NCI-H1105 treated with DMSO at 0.1 percent for 48 hours (cell line): ENCODE results near the gene CXCL8.
A peak's percentile ranks its signal among the peaks of the same experiment; 100 is the strongest.
"Not testable (repeated sequence)": the region's sequence is repeated elsewhere in the genome, so short reads cannot be mapped to it uniquely, and the experiment has no call there.

ENCODE experiments used
- DNase-seq: peaks from one replicate; lab custom pipeline; 2025; lab: John Stamatoyannopoulos, UW

Gene CXCL8

GRCh38 chr4:73743795-73744194 is 3.4 kb downstream of the CXCL8 start:
- DNase-seq = no peak

DNA sequence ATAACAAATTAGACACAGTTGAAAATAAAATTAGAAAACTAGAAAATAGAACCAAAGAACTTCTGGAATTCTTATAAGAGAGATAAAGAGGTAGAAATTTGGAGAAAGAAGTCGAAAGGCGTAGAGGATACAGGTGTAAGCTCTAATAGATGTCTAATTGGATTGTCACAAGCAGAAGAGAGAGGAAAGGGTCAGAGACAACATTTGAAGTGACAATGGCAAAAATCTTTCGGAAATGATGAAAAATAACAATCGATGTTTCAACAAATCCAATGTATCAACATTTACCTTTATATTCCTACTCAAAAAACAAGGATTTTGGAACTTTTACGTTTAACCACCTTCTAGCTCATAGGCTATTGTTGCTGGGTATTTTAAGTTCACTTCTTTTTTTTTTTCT is 3.8 kb downstream of the CXCL8 start:
- no peak for DNase-seq

- DNase-seq = no peak
These were observed 10.4 kb downstream of the CXCL8 start for GRCh38 chr4:73750730-73751129.

DNA sequence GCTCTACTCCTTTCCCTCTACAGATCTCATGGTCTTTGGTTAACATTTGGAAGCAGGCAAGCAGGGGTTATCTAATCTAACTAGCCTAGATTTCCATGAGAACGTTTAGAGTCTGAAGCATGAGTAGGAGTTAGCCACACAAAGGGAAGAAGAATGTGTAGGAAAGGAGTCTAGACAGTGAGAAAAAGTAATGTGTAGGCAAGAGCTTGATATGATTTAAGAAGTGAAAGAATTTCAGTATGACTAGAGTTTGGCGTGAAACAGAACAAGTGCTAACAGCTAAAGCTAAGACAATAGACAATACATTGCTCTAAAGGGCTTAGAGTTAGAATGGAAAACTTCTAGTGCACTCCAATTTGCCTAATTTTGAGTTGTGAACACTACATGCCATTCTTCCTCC is 10.8 kb downstream of the CXCL8 start:
- no peak for DNase-seq

DNA sequence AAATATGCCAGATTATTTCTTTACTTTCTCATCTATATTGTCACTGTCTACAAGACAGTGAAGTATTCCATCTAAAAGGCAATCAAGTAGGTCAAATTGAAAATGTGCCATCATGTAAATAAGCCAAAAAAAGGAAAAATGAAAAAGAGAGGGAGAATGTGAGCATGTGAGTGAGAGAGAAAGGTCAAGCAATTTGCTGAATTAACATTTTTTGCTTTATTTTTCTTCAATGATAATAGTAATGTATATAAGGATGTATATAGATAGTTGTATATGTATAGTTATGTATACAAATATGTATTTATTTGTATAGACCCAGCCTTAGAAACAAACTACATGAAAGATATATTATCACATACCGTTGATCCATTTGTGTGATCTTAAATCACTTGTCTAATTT is 11.5 kb downstream of the CXCL8 start:
- no peak for DNase-seq

GRCh38 chr4:73752424-73752823 is 12.1 kb downstream of the CXCL8 start:
- no peak for DNase-seq

DNA sequence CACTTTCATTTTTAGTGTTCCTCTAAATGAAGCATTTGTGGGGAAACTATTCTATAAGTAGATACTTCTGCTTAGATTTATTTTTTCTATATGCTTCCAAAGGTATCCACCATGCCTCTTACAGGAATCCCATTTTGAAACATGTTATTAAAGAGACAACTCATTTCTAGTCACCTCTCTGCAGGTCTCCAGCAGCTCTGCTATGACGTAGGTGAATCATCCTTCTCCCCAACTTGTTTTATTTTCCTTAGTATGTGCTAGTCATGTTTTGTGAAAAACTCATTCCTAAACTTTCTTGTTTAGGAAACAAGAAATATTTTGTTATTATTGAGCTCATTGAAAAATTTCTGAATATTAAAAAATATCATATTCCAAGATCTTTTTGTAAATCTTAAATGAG is 12.8 kb downstream of the CXCL8 start:
- DNase-seq = no peak

DNA sequence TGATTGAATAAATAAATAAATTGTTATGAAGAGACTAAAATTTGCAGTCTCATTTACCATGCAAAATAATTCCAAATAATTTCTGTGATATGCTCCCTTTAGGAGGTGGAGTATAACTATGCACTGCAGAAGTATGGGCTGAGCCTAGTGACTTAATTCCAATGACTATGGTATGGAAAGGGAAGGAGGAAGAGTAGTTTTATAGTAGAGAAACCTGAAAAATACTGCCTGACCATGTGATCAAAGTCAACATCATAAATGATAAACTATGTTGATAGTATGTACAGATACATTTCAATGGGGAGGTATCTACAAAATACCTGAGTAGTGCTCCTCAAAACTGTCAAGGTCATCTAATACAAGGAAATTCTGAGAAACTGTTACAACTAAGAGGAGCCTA is 14.6 kb downstream of the CXCL8 start:
- no peak for DNase-seq

- no peak for DNase-seq
These were observed 19.0 kb downstream of the CXCL8 start for GRCh38 chr4:73759357-73759756.

GRCh38 chr4:73761856-73762255 is 21.5 kb downstream of the CXCL8 start:
- no peak for DNase-seq

GRCh38 chr4:73762409-73762808 is 22.0 kb downstream of the CXCL8 start:
- DNase-seq = no peak

DNA sequence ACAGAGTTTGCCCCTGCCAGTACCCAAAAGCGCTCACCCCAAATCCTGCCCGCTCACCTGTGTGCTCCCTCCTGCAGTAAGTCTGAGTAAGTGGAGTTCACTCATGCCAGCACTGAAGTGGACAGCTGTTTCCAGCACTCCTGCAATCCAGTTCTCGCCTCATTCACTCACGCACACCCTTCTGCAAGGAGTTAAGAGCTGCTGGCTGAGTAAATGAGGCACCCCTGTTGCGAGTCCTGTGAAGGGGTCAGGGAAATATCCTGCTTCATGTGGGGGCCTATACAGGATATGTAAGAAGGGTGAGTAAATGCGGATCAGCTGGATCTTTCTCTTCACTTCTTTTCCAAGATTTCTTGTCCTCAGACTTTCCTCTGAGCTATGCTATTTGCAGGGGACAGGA is 23.5 kb downstream of the CXCL8 start:
- no peak for DNase-seq

- DNase-seq = no peak
These were observed 24.1 kb downstream of the CXCL8 start for GRCh38 chr4:73764513-73764912.

DNA sequence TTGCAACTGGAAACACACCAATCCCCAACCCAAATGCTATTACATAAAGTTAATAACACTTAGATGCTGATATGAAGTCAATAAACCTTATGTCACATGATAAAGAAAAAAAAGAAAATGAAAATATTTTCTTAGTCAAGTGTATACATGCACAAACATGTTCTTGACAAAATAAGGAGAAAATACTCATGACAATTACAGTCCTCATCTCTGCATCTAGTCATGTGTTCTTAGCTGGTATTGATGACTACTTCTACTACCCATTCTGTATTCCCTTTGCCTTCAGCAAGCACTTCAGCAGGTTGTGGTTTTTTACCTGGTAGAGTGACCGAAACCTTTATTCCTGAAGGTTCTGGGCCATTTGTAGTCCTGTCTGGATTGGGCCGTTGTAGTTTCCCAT is 24.9 kb downstream of the CXCL8 start:
- DNase-seq = no peak

GRCh38 chr4:73770917-73771316 is 30.5 kb downstream of the CXCL8 start:
- DNase-seq = peak; percentile 59

DNA sequence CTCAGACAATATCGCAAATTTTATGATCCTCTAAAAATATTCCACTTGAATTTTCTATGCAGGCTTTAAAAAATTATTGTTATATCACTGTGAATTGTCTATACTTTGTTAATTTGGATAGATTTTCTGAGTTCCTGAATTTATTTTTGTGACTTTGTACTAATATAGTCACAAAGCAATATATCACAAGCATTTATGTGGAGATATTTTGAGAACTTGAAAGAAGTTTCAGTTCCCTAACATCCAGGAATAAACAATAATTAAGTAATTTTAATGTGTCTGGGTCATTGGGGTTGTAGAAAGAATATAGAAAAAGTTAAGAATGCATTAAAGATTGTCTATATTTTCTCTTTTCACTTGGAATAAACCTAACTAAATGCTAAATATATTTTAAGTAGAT is 32.0 kb downstream of the CXCL8 start:
- no peak for DNase-seq

DNA sequence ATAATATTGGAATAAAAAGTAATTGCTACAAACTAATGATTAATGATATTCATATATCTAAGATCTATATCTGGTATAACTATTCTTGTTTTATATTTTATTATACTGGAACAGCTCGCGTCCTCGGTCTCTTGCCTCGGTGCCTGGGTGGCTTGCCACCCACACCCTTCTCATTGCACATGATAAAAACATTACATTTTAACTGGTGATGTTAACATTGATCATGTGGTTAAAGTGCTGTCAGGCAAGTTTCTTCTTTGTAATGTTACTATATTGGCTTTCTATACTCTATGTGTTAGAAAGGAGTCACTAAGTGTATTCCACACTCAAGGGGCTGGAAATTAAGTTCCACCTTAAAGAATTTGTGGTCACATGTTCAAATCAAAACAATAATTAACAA is 34.0 kb downstream of the CXCL8 start:
- DNase-seq = not testable (repeated sequence)

DNA sequence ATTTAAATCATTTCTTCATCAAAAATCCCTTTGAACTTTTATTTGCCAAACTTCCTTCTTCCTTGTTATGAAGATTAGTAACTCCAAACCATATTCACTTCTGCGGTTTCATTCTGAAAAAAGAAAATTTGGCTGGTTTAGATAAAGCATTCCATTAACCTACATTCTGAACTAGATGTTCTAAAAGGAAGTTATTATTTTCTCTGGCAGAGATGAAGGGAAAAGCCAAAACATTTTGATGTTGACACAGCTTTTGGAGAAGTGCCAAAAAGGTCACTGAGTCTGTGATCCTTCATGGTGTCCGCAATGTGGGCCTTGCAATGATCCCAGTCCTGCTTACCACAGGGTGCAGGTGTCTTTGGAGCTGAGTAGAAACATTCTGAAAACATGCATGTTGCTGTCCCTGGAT is 36.0 kb downstream of the CXCL8 start:
- no peak for DNase-seq

GRCh38 chr4:73777612-73778011 is 37.2 kb downstream of the CXCL8 start:
- DNase-seq = no peak

- no peak for DNase-seq
These were observed 39.9 kb downstream of the CXCL8 start for GRCh38 chr4:73780243-73780642.

DNA sequence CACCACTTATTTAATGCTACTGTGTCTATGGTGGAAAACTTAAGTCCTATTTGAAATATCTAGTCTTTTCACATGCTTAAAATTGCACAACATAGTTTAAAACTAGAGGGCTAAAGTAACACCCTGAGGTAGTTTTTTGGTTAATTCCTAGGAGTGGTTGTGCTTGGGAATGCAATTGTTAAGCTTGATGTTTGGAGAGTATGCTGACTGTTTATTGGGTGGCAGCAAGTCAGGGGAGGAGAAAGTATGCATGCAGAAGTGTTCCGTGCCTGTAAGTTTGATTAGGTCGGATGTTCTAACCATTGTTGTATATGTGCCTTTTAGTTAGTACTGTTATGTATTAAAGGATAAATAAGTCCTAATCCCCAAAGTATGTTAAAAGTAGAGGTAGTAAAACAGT is 40.5 kb downstream of the CXCL8 start:
- DNase-seq = no peak

GRCh38 chr4:73788411-73788810 is 48.0 kb downstream of the CXCL8 start:
- DNase-seq = no peak
